MCF 10A (cell line): ENCODE measurements around the gene AKR1C2. TPM values are rescaled to one million over a fixed set of nuclear protein-coding genes. Genes with fewer than 3 reads are reported as not detected.
"Not testable (repeated sequence)": the region's sequence is repeated elsewhere in the genome, so short reads cannot be mapped to it uniquely, and the experiment has no call there.

ENCODE experiments used
- BruUV-seq: library from RNA; stranded (reverse); fragments of 400-500 nt; replicated peaks from 2 replicates; lab custom pipeline; 2021; lab: Mats Ljungman, UMichigan
- CTCF ChIA-PET: fragments of 300-600 bp; sonication (Branson Sonifier 250); formaldehyde crosslinking; extraction: SDS; loops from one replicate; lab custom pipeline; 2021; ENCODE audit warnings: antibody characterized with exemption, inconsistent platforms; lab: Yijun Ruan, JAX
- POLR2A ChIA-PET: fragments of 300-600, 350-650 bp; sonication (Branson Sonifier 250); formaldehyde crosslinking; extraction: SDS; loops from one replicate; lab custom pipeline; 2020; ENCODE audit warnings: antibody characterized with exemption, inconsistent platforms; lab: Yijun Ruan, JAX
- DNase-seq: peaks from one replicate; pipeline ENCODE4 v3.0.0-alpha.2; 2018; ENCODE audit not compliant: unreplicated experiment
- H3K27ac Mint-ChIP-seq: one replicate; pipeline ENCODE4 v1.8.0; 2022; ENCODE audit warnings: mild to moderate bottlenecking, low read depth, mixed read lengths; ENCODE audit not compliant: unreplicated experiment
- H3K27me3 Mint-ChIP-seq: one replicate; pipeline ENCODE4 v1.8.0; 2022; ENCODE audit warnings: mixed read lengths; ENCODE audit not compliant: insufficient read depth, unreplicated experiment
- H3K36me3 Mint-ChIP-seq: one replicate; pipeline ENCODE4 v1.8.0; 2022; ENCODE audit warnings: mild to moderate bottlenecking, moderate library complexity, mixed read lengths; ENCODE audit not compliant: insufficient read depth, unreplicated experiment
- H3K4me1 Mint-ChIP-seq: one replicate; pipeline ENCODE4 v1.8.0; 2022; ENCODE audit warnings: mixed read lengths; ENCODE audit not compliant: insufficient read depth, unreplicated experiment
- H3K4me3 Mint-ChIP-seq: one replicate; pipeline ENCODE4 v1.8.0; 2022; ENCODE audit warnings: mild to moderate bottlenecking, moderate library complexity, mixed read lengths; ENCODE audit not compliant: unreplicated experiment
- H3K9me3 Mint-ChIP-seq: one replicate; pipeline ENCODE4 v1.8.0; 2022; ENCODE audit warnings: mixed read lengths; ENCODE audit not compliant: unreplicated experiment
- CTCF ChIP-seq: fragments of 200-600 bp; IDR thresholded peaks from one replicate; pipeline ENCODE4 v1.8.0; 2022; ENCODE audit warnings: antibody characterized with exemption, mild to moderate bottlenecking; ENCODE audit not compliant: unreplicated experiment
- intact Hi-C: fragments of 100-400 bp; cut with micrococcal nuclease; formaldehyde crosslinking; loops from 2 replicates; pipeline ENCODE4 v1.14.1; 2022
- total RNA-seq: library from RNA; stranded (reverse); gene quantifications from 2 replicates; pipeline ENCODE4 v1.2.3, GENCODE V29; 2022

Gene AKR1C2
- total RNA-seq, 1 experiment from 2014 or later, result 19.7 TPM

GRCh38 chr10:5012595-5012994 lies 8.9 kb upstream of the AKR1C2 start:
- POLR2A ChIA-PET, result no interaction called here
- Mint-ChIP-seq H3K27me3 (no peaks in the 10 kb centered on the region), H3K36me3 (no peaks in the 10 kb centered on the region), H3K4me3 (no peak overlapping the region), H3K27ac (no peak overlapping the region), H3K4me1 (peaks cover 30% of the 10 kb centered on the region), H3K9me3 (no peaks in the 10 kb centered on the region)
- BruUV-seq, result no TSS peak
- DNase-seq, result no peak
- TF ChIP-seq CTCF, result no peak
- intact Hi-C loops, result no loop called here
- CTCF ChIA-PET, result no interaction called here

- H3K4me3 Mint-ChIP-seq, intact Hi-C loops, CTCF ChIA-PET, DNase-seq, H3K27me3 Mint-ChIP-seq, H3K9me3 Mint-ChIP-seq, H3K27ac Mint-ChIP-seq, BruUV-seq, H3K36me3 Mint-ChIP-seq, POLR2A ChIA-PET: not testable (repeated sequence)
- peaks cover 25% of the 10 kb centered on the region for H3K4me1 Mint-ChIP-seq
These were observed 7.7 kb upstream of the AKR1C2 start for GRCh38 chr10:5011392-5011791.

DNA sequence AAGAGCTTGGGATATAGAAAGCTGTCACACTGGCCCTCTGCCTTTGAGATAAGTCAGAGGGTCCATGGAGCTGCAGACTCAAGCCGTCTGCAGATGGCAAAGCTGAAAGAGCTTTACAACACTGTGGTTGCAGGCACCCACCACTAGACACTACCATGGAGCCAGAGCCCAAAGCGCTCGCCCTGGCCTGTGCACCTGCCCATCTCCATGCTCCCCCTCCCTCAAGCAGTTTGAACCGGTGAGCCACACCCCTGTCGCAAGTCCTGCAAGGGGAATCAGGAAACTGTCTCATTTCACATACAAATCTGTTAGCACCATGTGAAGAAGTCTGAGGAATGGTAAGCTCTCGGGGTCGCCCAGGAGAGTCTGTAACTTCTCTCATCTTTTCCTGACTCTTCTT lies 6.4 kb upstream of the AKR1C2 start:
- BruUV-seq, result not testable (repeated sequence)

DNA sequence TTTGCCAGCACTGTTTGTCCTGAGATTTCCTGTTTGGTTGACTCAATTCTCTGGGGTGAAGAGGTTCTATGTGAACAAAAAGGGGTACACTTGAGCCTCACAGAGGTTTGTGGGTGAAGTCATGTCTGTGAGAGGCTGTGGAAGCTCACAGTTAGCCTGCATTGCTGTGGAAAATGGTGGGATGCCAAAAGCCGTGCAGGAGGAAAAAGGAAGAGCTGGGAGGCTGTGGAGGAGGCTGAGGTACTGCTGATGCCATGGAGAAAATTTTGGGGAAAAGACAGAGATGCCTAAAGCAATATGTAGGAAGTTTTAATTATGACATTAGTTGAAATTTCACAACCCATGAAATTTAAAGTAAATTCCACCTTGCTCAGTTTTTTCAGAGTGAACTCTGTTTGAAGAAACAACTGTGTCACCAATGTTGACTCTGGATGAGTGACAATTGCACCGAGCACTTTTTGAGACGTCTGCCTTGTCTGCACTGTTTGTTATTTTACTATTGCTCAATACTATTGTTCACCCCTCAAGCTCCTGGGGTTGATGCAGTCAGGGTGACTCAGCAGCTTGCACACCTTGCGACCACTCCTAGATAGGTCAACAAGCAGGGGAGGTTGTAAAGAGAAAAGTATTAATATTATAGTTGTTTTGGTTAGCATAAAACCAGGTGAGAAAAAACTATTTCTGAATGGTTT lies 5.3 kb upstream of the AKR1C2 start:
- peak; percentile 84 for DNase-seq
- CTCF ChIA-PET, intact Hi-C loops, H3K9me3 Mint-ChIP-seq, BruUV-seq, H3K27me3 Mint-ChIP-seq, H3K4me3 Mint-ChIP-seq, H3K36me3 Mint-ChIP-seq: not testable (repeated sequence)
- POLR2A ChIA-PET, result interaction anchor here (0.6 kb wide), 1 partner anchor 61 kb away, joined by 3 read pairs; no protein-coding TSS in a partner anchor
- H3K27ac Mint-ChIP-seq, result peak overlapping the region; percentile 46
- peaks cover 21% of the 10 kb centered on the region for H3K4me1 Mint-ChIP-seq

More for the DNA sequence above, 6.4 kb upstream of the AKR1C2 start:
- POLR2A ChIA-PET, result interaction anchor here (0.7 kb wide), 1 partner anchor 110 kb away, joined by 3 read pairs; no protein-coding TSS in a partner anchor
- CTCF ChIA-PET, H3K27me3 Mint-ChIP-seq, H3K9me3 Mint-ChIP-seq, H3K4me3 Mint-ChIP-seq, H3K36me3 Mint-ChIP-seq, intact Hi-C loops, DNase-seq, H3K27ac Mint-ChIP-seq: not testable (repeated sequence)
- peaks cover 25% of the 10 kb centered on the region for H3K4me1 Mint-ChIP-seq

DNA sequence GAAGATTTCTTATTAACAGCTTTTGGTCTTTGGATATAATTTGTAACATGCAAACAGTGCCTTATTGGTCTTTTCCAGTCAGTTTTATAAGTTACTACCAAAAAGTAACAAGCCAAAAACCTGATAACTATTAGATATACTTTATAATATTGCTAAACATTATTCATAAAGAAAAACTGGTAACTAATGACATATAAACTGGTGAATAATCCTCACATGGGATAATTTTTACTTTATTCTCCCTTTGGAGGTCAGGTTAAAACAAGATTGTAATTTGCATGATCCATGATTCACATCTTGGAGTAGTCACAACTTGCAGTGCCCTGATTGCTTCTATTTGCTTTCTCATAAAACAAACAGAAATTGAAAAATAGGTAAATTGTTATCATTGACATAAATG lies 844 bp upstream of the AKR1C2 start:
- H3K27ac Mint-ChIP-seq, H3K9me3 Mint-ChIP-seq, intact Hi-C loops, H3K36me3 Mint-ChIP-seq, H3K4me3 Mint-ChIP-seq, H3K27me3 Mint-ChIP-seq, DNase-seq, POLR2A ChIA-PET, BruUV-seq: not testable (repeated sequence)
- peaks cover 14% of the 10 kb centered on the region for H3K4me1 Mint-ChIP-seq
- CTCF ChIA-PET, result interaction anchor here (0.7 kb wide), 1 partner anchor 86 kb away, joined by 3 read pairs; no protein-coding TSS in a partner anchor

DNA sequence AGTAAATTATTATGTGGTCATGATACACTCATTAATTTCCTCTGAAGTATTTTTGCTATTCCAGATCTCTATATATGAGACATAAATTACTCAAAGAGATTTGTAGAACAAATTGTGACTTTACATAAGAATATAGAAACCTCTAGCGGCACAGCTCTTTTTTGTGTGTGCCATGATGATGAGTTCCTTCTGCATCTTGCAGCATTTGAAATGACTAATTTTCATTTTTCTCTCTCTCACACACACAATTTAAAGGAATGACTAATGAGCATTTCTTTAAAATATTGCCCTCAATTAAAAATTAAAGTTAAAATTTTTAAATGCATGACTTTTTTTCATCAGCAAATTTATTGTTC lies 351 bp upstream of the AKR1C2 start:
- BruUV-seq, H3K9me3 Mint-ChIP-seq, H3K4me1 Mint-ChIP-seq, DNase-seq, H3K27me3 Mint-ChIP-seq, H3K27ac Mint-ChIP-seq, intact Hi-C loops, H3K4me3 Mint-ChIP-seq: not testable (repeated sequence)
- peaks cover 10% of the 10 kb centered on the region for H3K36me3 Mint-ChIP-seq
- ChIA-PET POLR2A (interaction anchor here (0.7 to 1.4 kb wide), 3 partner anchors 45 to 90 kb away, joined by 3 to 7 read pairs (median 3); partner anchors contain the start of gene AKR1C3), CTCF (interaction anchor here (0.6 to 2.0 kb wide), 3 partner anchors 152 to 157 kb away, joined by 3 to 5 read pairs (median 3); no protein-coding TSS in a partner anchor)
